Anterior cingulate cortex (tissue), 58 donors: Measurements from ENCODE around the gene FRS2.
"Not testable (repeated sequence)": the region's sequence is repeated elsewhere in the genome, so short reads cannot be mapped to it uniquely, and the experiment has no call there.

Experiments used
- DNase-seq, 58 donors: peaks; one replicate each; lab custom pipeline; 2025; lab: John Stamatoyannopoulos, UW

Gene FRS2

GRCh38 chr12:69570000-69570516, 99.9 kb downstream of the FRS2 start:
- no peak for DNase-seq

DNA sequence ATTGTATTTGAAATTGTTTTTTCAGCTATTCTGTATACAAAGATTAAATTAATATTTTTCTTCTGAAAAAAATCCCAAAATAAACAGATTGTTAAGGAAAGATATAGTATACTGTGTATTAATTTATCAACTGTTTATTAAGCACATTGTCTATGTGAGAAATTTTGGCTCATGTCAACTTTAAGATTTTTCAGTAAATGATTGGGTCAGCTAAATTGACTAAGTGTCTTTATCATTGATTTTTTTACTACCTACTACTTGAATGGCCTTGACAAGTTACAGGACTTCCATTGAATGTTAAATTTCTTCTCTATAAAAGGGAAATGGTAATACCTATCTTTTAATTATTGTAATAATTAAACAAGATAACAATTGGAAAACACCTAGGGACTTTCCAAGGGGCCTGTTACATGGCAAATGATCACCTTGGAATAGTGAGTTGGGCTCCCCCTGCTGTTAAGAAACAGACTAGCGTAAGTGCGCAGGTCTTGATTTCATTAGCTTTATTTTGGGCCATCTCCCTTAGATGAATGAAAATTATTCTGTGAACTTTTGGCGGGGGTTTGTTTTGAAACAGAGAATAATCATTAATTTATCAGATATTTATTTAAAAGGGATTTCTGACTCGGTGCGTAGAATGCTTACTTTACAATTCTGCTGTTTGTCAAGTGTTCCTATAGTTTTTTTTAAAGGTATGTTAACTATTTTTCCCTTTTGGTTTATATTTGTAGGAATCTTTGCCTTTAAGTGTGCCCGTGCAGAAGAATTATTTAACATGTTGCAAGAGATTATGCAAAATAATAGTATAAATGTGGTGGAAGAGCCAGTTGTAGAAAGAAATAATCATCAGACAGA, 100.6 kb downstream of the FRS2 start:
- peak in 17 of 58 donors; percentile 0 to 40 (median 11) for DNase-seq

DNA sequence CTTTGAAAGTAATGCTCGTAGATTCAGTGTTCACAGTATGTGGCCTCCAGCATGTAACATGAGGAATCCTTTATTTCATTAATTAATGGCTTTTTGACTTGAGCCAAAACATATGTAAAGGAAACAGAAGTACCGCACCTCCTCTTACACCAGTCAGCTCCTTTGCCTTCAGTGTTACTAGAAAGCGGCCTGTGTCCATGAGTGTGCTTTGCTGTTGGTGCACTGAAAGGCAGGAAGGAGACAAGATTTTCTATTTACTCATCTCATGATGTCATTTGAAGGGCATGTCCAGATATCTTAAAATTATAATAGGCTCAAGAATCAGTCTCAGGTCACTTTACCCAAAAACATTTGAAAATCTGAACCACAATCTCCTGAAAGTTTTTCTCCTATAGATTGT, 105.2 kb downstream of the FRS2 start:
- no peak for DNase-seq

- no peak for DNase-seq
Observed at GRCh38 chr12:69578283-69578682, 108.1 kb downstream of the FRS2 start.

DNA sequence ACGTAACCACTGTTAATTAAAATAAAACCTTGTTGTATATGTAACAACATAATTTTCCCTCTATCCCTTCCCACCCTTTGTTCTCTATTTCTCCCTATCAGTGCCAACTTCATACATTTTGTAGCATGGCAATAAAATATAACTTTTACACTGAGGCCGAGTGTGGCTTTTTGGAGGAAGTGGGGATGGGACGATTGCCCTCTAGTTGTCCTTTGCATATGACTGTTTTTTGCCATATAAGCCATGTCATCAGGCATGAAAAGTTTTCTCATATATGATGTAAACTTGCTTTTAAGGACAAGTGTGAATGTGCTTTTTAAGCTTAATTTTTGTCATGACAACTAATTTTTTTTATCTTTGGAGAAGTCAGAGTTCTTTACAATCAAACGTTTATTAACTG, 108.8 kb downstream of the FRS2 start:
- no peak for DNase-seq

DNA sequence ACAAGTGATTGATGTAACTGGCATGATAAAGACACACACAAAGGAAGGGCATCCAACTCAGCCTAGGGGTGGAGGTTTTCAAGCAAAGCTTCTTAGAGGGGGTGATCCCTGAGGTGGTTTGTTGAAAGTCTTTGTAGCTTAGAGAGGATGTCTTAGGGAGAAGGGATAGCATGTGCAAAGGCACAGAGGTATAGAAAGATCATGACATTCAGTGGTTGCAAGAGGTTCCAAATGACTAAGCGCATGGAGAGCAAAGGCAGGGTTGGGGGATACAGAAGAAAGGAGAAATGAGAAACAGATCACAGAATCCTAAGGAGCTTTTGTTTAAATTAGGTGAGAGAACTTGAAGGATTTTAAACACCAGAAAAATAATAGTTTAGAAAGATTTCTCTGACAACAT, 109.9 kb downstream of the FRS2 start:
- DNase-seq = no peak

GRCh38 chr12:69583203-69583602, 113.0 kb downstream of the FRS2 start:
- no peak for DNase-seq

- DNase-seq = peak; percentile 65 to 99 (median 93)
Observed at GRCh38 chr12:69585189-69586062, 115.2 kb downstream of the FRS2 start, which contains the start of gene CCT2. CCT2 (plus strand) TSS chr12:69585459; CDS start chr12:69585522, 63 bp downstream.

DNA sequence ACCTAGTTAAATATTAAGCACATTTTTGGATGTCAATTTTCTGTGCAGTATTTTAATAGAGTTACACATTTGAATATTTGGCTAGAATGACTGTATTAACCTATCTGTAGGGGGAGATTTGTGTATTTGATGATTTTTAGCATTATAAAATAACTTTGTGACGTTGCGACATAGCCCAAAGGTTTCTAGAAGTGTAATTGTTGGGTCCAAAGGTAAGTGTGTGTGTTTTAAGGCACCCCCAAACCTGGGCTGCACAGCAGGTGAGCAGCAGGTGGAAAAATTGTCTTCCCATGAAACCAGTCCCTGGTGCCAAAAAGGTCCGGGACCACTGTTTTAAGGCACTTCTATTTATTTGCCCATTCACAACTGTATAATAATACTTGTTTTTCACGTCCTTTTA, 118.3 kb downstream of the FRS2 start:
- no peak for DNase-seq

DNA sequence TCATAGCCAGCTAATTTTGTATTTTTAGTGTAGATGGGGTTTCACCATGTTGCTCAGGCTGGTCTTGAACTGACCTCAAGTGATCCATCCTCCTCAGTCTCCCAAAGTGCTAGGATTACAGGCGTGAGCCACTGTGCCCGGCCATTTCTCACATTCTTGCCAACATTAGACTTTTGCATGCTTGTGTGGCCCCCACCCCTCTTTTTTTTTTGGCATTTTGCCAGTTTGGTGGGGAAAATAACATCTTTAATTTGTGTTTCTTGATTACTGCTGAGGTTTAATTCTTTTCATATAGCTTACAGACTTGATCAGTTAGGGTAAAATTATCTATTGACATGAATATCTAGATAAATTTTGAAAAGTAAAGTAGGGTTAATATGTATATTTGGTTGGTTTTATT, 118.9 kb downstream of the FRS2 start:
- no peak for DNase-seq

GRCh38 chr12:69595689-69596088, 125.5 kb downstream of the FRS2 start:
- DNase-seq = no peak

GRCh38 chr12:69598174-69598753, 128.1 kb downstream of the FRS2 start:
- DNase-seq = no peak

- DNase-seq = no peak
Observed at GRCh38 chr12:69600804-69601203, 130.6 kb downstream of the FRS2 start.

DNA sequence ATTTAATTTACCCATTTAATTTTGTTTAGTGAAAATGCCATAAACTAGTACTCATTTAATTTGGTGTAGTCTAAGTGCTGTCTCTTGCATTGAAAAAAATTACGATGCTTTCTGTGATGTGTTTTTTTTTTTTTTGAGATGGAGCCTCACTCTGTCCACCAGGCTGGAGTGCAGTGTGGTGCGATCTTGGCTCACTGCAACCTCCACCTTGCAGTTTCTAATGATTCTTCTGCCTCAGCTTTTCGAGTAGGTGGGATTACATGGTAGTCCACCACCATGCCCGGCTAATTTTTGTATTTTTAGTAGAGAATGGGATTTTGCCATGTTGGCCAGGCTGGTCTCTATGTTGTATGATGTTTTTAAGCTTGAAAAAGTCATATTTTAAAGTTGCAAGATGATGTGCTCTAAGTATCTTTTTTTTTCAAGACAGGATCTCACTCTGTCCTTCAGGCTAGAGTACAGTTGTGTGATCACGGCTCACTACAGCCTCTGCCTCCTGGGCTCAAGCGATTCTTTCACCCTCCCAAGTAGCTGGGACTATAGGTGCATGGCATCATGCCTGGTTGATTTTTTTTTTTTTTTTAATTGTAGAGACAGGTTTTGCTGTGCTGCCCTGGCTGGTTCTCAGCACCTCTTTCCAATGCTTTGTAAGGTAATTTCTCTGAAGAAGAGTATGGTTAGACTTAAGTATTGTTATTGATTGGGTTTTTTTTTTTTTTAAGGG, 131.9 kb downstream of the FRS2 start:
- no peak for DNase-seq

DNA sequence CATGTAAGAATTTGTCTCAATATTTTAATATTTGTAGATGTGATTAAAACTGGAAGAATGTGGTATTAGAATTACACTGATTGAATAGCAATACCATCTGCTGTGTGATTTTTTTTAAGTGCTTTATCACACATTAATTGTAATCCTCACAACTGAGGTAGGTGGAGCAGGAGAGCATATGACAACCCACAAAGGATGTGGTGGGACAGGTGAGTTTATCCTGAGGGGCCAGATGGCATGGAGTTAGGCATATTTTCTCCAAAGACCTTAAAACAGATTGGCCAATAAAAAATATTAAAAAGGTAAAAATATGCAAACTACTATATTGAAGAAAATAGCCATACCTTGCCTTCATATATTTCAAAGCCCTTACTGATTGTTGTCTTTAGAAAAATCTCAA, 132.8 kb downstream of the FRS2 start:
- no peak for DNase-seq

DNA sequence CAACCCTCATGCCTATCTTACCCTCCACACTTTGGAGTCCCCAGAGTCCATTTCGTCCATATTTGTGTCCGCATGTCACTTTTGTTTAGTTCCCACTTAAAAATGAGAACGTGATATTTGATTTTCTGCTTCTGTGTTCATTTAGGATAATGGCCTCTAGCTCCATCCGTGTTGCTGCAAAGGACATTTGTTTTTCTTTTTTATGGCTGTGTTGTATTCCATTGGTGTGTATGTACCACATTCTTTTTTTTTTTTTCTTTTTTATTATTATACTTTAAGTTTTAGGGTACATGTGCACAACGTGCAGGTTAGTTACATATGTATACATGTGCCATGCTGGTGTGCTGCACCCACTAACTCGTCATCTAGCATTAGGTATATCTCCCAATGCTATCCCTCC, 133.4 kb downstream of the FRS2 start:
- not testable (repeated sequence) for DNase-seq

GRCh38 chr12:69604275-69604674, 134.1 kb downstream of the FRS2 start:
- not testable (repeated sequence) for DNase-seq

DNA sequence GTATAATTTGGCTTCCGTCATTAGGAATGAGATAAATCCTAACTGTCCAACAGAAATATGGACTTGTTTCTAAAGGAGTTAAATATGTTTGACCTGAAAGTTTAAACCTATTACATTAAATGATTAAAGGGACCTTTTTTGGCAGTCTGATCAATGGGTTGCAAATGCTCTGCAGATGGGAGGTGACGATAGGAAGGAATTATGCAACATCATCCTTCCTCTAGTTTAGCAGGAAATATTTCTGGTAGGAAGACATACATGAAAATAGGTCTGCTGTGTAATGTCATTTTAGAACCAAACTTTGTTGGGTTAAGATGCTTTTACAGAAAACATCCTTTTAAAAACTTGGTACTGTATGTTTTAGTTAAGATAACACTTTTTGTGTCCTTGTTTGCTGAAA, 137.9 kb downstream of the FRS2 start:
- no peak for DNase-seq

DNA sequence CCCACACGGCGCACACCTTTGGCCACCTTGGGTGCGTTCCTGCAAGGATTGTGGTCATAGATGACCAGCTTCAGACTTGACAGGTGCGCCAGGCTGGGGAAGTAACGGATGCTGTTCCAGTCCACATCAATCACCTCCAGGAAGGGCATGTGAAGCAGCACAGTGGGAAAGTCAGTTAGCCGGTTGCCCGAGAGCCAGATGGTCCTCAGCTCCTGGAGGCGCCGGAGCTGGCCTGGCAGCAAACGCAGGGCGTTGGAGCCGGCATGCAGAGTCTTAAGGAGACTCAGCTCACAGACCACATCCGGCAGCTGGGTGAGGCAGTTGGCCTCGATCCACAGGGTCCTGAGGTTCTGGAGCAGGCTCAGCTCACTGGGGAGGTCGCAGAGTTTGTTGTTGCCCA, 139.9 kb downstream of the FRS2 start:
- DNase-seq = no peak

DNA sequence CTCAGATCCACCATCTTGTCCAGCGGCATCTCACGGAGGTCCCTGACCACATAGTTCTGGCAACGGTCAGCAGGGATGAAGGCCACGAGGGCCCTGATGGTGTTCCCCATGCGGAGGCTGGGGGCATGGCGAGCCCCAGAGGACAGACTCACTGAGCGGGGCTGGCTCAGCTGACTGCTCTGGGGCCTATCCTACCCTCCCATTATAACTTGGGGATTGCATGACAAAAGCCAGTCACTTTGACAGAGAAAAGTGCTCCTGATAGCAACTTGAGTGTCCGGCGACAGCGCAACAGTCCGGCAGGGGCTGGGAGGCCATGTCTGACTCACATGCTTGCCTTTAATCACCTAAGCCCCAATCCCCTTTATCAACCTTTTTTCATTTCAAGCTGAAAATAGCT, 140.5 kb downstream of the FRS2 start, which contains the start of gene LRRC10:
Gene LRRC10 (minus strand): TSS at position 179 of the 400 bp plus-strand sequence. CDS start 69 bp downstream, at position 110.
- DNase-seq = no peak
